HCT116 (cell line): ENCODE measurements around the gene UBE2V1. TPM values are rescaled to one million over a fixed set of nuclear protein-coding genes. Genes with fewer than 3 reads are reported as not detected.

Experiments used
- ATAC-seq: fragments of 200-7000 bp; cut with Tn5 transposase; 2 replicates; pipeline ENCODE4 v1.9.1; 2020; ENCODE audit warnings: mild to moderate bottlenecking, moderate library complexity
- BruUV-seq: library from RNA; stranded (reverse); fragments of 400-500 nt; replicated peaks from 2 replicates; lab custom pipeline; 2021; lab: Mats Ljungman, UMichigan
- CTCF ChIA-PET: fragments of 300-600 bp; sonication (Branson Sonifier 250); formaldehyde crosslinking; loops from one replicate; lab custom pipeline; 2021; ENCODE audit warnings: antibody characterized with exemption; lab: Charles Lee
- POLR2A ChIA-PET: fragments of 300-600, 350-600 bp; sonication (Branson Sonifier 250); formaldehyde crosslinking; loops from one replicate; lab custom pipeline; 2021; ENCODE audit warnings: antibody characterized with exemption; lab: Charles Lee
- RAD21 ChIA-PET, 2 experiments: fragments of 300-600 bp; sonication (Branson Sonifier 250); formaldehyde crosslinking; loops; one replicate each; lab custom pipeline; 2023; ENCODE audit warnings: low total read pairs in 2 of 2; ENCODE audit not compliant: uncharacterized antibody in 2 of 2, unreplicated experiment in 2 of 2, low non-redundant PET in 1 of 2; lab: Charles Lee
- DNase-seq: peaks from one replicate; pipeline ENCODE4 v3.0.0-alpha.2; 2010; ENCODE audit warnings: low read depth, low spot score
- H2AFZ ChIP-seq: fragments of 200-600 bp; shearing (Covaris generic), sonication (generic); 2 replicates; pipeline ENCODE4 v1.6.1; 2017; ENCODE audit warnings: low read depth, mixed run types, mixed read lengths, antibody characterized with exemption, low read length; ENCODE audit not compliant: poor library complexity, severe bottlenecking
- H3K27ac ChIP-seq: 2 replicates; pipeline ENCODE4 v1.5.1; 2012; ENCODE audit warnings: low read depth, low read length
- H3K27me3 ChIP-seq: fragments of 200-600 bp; sonication (generic); 2 replicates; pipeline ENCODE4 v1.6.1; 2016; ENCODE audit warnings: mixed run types, low read length, mixed read lengths; ENCODE audit not compliant: insufficient read depth
- H3K36me3 ChIP-seq, 2 experiments: fragments of 200-500 bp in 1 of 2; fragments of 200-600 bp in 1 of 2; sonication (Bioruptor generic) in 1 of 2; sonication (generic) in 1 of 2; 2 replicates each; pipeline versions ENCODE4 v1.5.1 to v1.6.1; 2014 to 2016; ENCODE audit warnings: low read length in 2 of 2, inconsistent platforms in 1 of 2, mixed read lengths in 1 of 2, mixed run types in 1 of 2; ENCODE audit not compliant: insufficient read depth in 2 of 2, control insufficient read depth in 1 of 2
- H3K4me1 ChIP-seq, 2 experiments: fragments of 200-600 bp in 1 of 2; sonication (generic) in 1 of 2; 2 replicates each; pipeline versions ENCODE4 v1.5.1 to v1.6.1; 2012 to 2017; ENCODE audit warnings: low read length in 2 of 2, inconsistent platforms in 1 of 2, mild to moderate bottlenecking in 1 of 2, mixed read lengths in 1 of 2, mixed run types in 1 of 2, moderate library complexity in 1 of 2; ENCODE audit not compliant: insufficient read depth in 2 of 2, control insufficient read depth in 1 of 2
- H3K4me2 ChIP-seq: fragments of 200-600 bp; sonication (generic); 2 replicates; pipeline ENCODE4 v1.6.1; 2017; ENCODE audit warnings: mixed run types, low read length, mixed read lengths
- H3K4me3 ChIP-seq, 2 experiments: fragments of 200-600 bp in 1 of 2; sonication (generic) in 1 of 2; replicated peaks in 1 of 2; 2 replicates each; pipeline ENCODE4 v1.5.1; 2011 to 2016; ENCODE audit warnings: low read length in 2 of 2, control low read depth in 1 of 2, low read depth in 1 of 2, mild to moderate bottlenecking in 1 of 2, mixed read lengths in 1 of 2, mixed run types in 1 of 2
- H3K79me2 ChIP-seq: fragments of 200-600 bp; sonication (generic); 2 replicates; pipeline ENCODE4 v1.6.1; 2017; ENCODE audit warnings: mild to moderate bottlenecking, mixed run types, low read length, moderate library complexity, mixed read lengths; ENCODE audit not compliant: insufficient read depth
- H3K9ac ChIP-seq: fragments of 200-600 bp; sonication (generic); 2 replicates; pipeline ENCODE4 v1.6.1; 2016; ENCODE audit warnings: low read length, mixed read lengths
- H3K9me2 ChIP-seq: fragments of 200-600 bp; sonication (generic), shearing (Covaris generic); 2 replicates; pipeline ENCODE4 v1.6.1; 2017; ENCODE audit warnings: mixed run types, mild to moderate bottlenecking, moderate library complexity; ENCODE audit not compliant: insufficient read depth
- H3K9me3 ChIP-seq, 2 experiments: fragments of 200-500 bp in 1 of 2; fragments of 200-600 bp in 1 of 2; sonication (Bioruptor generic) in 1 of 2; sonication (generic) in 1 of 2; 2 replicates each; pipeline ENCODE4 v1.6.1; 2014 to 2017; ENCODE audit warnings: low read length in 2 of 2, mixed read lengths in 2 of 2, inconsistent platforms in 1 of 2, low read depth in 1 of 2, mild to moderate bottlenecking in 1 of 2, mixed run types in 1 of 2, moderate library complexity in 1 of 2; ENCODE audit not compliant: control insufficient read depth in 1 of 2, insufficient read depth in 1 of 2
- H4K20me1 ChIP-seq: fragments of 200-600 bp; sonication (generic), shearing (Covaris generic); 2 replicates; pipeline ENCODE4 v1.6.1; 2017; ENCODE audit warnings: mixed run types, mild to moderate bottlenecking, moderate library complexity; ENCODE audit not compliant: insufficient read depth
- EGR1 ChIP-seq: IDR thresholded peaks from 2 replicates; pipeline ENCODE4 v1.6.1; 2012; ENCODE audit warnings: low read depth
- ELF1 ChIP-seq: IDR thresholded peaks from 2 replicates; pipeline ENCODE4 v1.6.1; 2012; ENCODE audit warnings: low read depth, borderline replicate concordance
- EZH2 ChIP-seq: fragments of 200-600 bp; sonication (generic); IDR thresholded peaks from 2 replicates; pipeline ENCODE4 v1.6.1; 2017; ENCODE audit warnings: antibody characterized with exemption, mixed run types
- FOSL1 ChIP-seq: IDR thresholded peaks from 2 replicates; pipeline ENCODE4 v1.6.1; 2012; ENCODE audit warnings: low read depth
- JUND ChIP-seq: IDR thresholded peaks from 2 replicates; pipeline ENCODE4 v1.6.1; 2012
- POLR2A ChIP-seq: IDR thresholded peaks from 2 replicates; pipeline ENCODE4 v1.7.0; 2011; ENCODE audit warnings: borderline replicate concordance; ENCODE audit not compliant: insufficient read depth, insufficient read length; ENCODE audit errors: extremely low read depth
- RAD21 ChIP-seq: IDR thresholded peaks from 2 replicates; pipeline ENCODE4 v1.6.1; 2012; ENCODE audit warnings: low read depth, mild to moderate bottlenecking
- SIN3A ChIP-seq: IDR thresholded peaks from 2 replicates; pipeline ENCODE4 v1.6.1; 2012; ENCODE audit warnings: low read depth
- SP1 ChIP-seq: IDR thresholded peaks from 2 replicates; pipeline ENCODE4 v1.6.1; 2012; ENCODE audit warnings: low read depth
- SRF ChIP-seq: IDR thresholded peaks from 2 replicates; pipeline ENCODE4 v1.6.1; 2012; ENCODE audit warnings: low read depth
- TCF7L2 ChIP-seq: IDR thresholded peaks from 2 replicates; pipeline ENCODE4 v1.7.0; 2011; ENCODE audit warnings: borderline replicate concordance, inconsistent platforms; ENCODE audit not compliant: insufficient read depth, insufficient read length; ENCODE audit errors: extremely low read depth
- YY1 ChIP-seq: IDR thresholded peaks from 2 replicates; pipeline ENCODE4 v1.6.1; 2011; ENCODE audit warnings: low read length, low read depth, moderate library complexity, mild to moderate bottlenecking; ENCODE audit not compliant: insufficient replicate concordance; ENCODE audit errors: extremely low read depth
- ZFX ChIP-seq: fragments of 450-650 bp; IDR thresholded peaks from 2 replicates; pipeline ENCODE4 v1.6.1; 2017
- ZNF274 ChIP-seq: fragments of 200-500 bp; sonication (Bioruptor generic); IDR thresholded peaks from 2 replicates; pipeline ENCODE4 v1.6.1; 2014; ENCODE audit warnings: mild to moderate bottlenecking, low read depth, low read length, inconsistent platforms
- intact Hi-C: fragments of 100-400 bp; cut with micrococcal nuclease; formaldehyde crosslinking; loops from 2 replicates; pipeline ENCODE4 v1.10.0; 2022
- total RNA-seq: library from RNA; stranded (reverse); gene quantifications from one replicate; pipeline ENCODE4 v1.2.1, GENCODE V29; 2021; ENCODE audit not compliant: unreplicated experiment
- TF ChIP-seq, protein P1 (sequence below): IDR thresholded peaks from 2 replicates; pipeline ENCODE4 v1.6.1; 2012
- TF ChIP-seq, protein P2 (sequence below): IDR thresholded peaks from 2 replicates; pipeline ENCODE4 v1.6.1; 2012
- TF ChIP-seq, protein P3 (sequence below): IDR thresholded peaks from 2 replicates; pipeline ENCODE4 v1.6.1; 2011; ENCODE audit warnings: mild to moderate bottlenecking, low read length, moderate library complexity; ENCODE audit not compliant: insufficient replicate concordance; ENCODE audit errors: extremely low read depth
- TF ChIP-seq, protein P4 (sequence below), 3 experiments: fragments of 200-600 bp in 1 of 3; sonication (generic) in 1 of 3; IDR thresholded peaks in 2 of 3; conservative IDR thresholded peaks in 1 of 3; 2 replicates each; pipeline ENCODE4 v1.5.1; 2012 to 2017; ENCODE audit warnings: low read depth in 2 of 3, low read length in 2 of 3, antibody characterized with exemption in 1 of 3, borderline replicate concordance in 1 of 3, control low read depth in 1 of 3, mild to moderate bottlenecking in 1 of 3, mixed read lengths in 1 of 3, mixed run types in 1 of 3, moderate library complexity in 1 of 3; ENCODE audit not compliant: insufficient read depth in 1 of 3

UBE2V1 gene
- total RNA-seq, 1 experiment from 2014 or later, result 114 TPM

DNA sequence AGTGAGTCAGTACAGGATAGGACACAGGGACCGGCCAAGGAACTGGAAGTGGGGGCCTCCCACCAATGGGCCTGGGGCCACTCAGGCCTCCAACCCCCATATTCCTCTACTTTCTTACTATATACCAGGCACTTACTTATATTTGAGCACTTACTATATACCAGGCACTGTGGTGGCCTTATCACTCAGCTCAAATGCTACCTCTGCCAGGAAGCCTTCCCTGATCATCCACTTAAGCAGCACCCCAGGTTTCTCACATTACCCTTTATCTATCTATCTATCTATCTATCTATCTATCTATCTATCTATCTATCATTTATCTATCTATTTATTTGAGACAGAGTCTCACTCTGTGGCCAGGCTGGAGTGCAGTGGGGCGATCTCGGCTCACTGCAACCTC lies 12.3 kb upstream of the UBE2V1 start:
- Histone ChIP-seq H4K20me1 (no peaks in the 10 kb centered on the region), H2AFZ (no peak overlapping the region), H3K9ac (no peak overlapping the region), H3K9me2 (no peaks in the 10 kb centered on the region), H3K36me3 (peaks cover 30 to 45% of the 10 kb centered on the region in 2 experiments; a peak in 3 of 4 replicates), H3K4me3 (no peak overlapping the region), H3K79me2 (peaks cover 11% of the 10 kb centered on the region; the same call in 1 of the 2 replicates), H3K4me2 (no peak overlapping the region), H3K27me3 (no peaks in the 10 kb centered on the region), H3K4me1 (peaks cover 3 to 18% of the 10 kb centered on the region in 2 experiments), H3K9me3 (no peaks in the 10 kb centered on the region), H3K27ac (no peak overlapping the region)
- CTCF ChIA-PET, result no interaction called here
- POLR2A ChIA-PET, result no interaction called here
- no TSS peak for BruUV-seq
- TF ChIP-seq ZNF274 (no peak), TCF7L2 (no peak), EGR1 (no peak), SRF (no peak), YY1 (no peak)
- TF ChIP-seq, protein P1, sequence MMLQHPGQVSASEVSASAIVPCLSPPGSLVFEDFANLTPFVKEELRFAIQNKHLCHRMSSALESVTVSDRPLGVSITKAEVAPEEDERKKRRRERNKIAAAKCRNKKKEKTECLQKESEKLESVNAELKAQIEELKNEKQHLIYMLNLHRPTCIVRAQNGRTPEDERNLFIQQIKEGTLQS, result no peak
- intact Hi-C loops, result no loop called here
- ATAC-seq (no peak), DNase-seq (no peak)
- RAD21 ChIA-PET, result no interaction called here

DNA sequence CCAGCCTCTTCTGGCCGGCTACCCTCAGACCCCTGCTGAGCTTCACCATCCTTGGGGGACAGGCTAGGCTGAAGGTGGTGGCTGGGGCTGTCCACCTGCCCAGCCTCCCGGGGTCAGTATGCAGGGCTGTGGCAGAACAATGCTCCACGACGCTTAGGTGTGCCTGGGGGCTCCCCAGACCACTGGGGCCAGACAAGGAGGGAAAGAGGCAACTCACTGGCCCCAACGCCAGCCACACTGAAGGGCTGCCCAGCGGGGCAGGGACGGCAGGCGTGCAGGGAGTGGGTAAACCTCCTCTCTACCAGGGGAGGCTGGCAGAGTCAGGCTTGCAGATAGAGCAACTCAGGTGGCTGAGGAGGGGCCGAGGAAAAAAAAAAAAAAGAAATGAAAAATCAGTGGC lies 11.5 kb upstream of the UBE2V1 start:
- no peak overlapping the region for H2AFZ ChIP-seq
- ChIA-PET CTCF (no interaction called here), RAD21 (no interaction called here), POLR2A (no interaction called here)
- H3K4me3 ChIP-seq, result no peak overlapping the region
- H3K36me3 ChIP-seq, result peaks cover 27 to 37% of the 10 kb centered on the region in 2 experiments; a peak in 3 of 4 replicates
- BruUV-seq, result no TSS peak
- H3K27ac ChIP-seq, result no peak overlapping the region
- DNase-seq (no peak), ATAC-seq (no peak)
- H4K20me1 ChIP-seq, result no peaks in the 10 kb centered on the region
- H3K4me2 ChIP-seq, result no peak overlapping the region
- peaks cover 3 to 18% of the 10 kb centered on the region in 2 experiments for H3K4me1 ChIP-seq
- H3K9me2 ChIP-seq, result no peaks in the 10 kb centered on the region
- H3K79me2 ChIP-seq, result peaks cover 3% of the 10 kb centered on the region; the same call in 1 of the 2 replicates
- H3K9me3 ChIP-seq, result no peaks in the 10 kb centered on the region
- no peaks in the 10 kb centered on the region for H3K27me3 ChIP-seq
- intact Hi-C loops, result loop anchor here (5.0 kb wide), 1 partner anchor 338 kb away; no protein-coding TSS in a partner anchor
- H3K9ac ChIP-seq, result no peak overlapping the region
- TF ChIP-seq JUND (no peak), YY1 (no peak), RAD21 (no peak), EZH2 (no peak), ELF1 (no peak), POLR2A (no peak), ZNF274 (no peak), FOSL1 (no peak), SP1 (no peak), TCF7L2 (no peak), ZFX (no peak), SIN3A (no peak)
- TF ChIP-seq, protein P2, sequence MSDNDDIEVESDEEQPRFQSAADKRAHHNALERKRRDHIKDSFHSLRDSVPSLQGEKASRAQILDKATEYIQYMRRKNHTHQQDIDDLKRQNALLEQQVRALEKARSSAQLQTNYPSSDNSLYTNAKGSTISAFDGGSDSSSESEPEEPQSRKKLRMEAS, result no peak
- TF ChIP-seq, protein P3, sequence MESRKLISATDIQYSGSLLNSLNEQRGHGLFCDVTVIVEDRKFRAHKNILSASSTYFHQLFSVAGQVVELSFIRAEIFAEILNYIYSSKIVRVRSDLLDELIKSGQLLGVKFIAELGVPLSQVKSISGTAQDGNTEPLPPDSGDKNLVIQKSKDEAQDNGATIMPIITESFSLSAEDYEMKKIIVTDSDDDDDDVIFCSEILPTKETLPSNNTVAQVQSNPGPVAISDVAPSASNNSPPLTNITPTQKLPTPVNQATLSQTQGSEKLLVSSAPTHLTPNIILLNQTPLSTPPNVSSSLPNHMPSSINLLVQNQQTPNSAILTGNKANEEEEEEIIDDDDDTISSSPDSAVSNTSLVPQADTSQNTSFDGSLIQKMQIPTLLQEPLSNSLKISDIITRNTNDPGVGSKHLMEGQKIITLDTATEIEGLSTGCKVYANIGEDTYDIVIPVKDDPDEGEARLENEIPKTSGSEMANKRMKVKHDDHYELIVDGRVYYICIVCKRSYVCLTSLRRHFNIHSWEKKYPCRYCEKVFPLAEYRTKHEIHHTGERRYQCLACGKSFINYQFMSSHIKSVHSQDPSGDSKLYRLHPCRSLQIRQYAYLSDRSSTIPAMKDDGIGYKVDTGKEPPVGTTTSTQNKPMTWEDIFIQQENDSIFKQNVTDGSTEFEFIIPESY, result no peak
- TF ChIP-seq, protein P4, sequence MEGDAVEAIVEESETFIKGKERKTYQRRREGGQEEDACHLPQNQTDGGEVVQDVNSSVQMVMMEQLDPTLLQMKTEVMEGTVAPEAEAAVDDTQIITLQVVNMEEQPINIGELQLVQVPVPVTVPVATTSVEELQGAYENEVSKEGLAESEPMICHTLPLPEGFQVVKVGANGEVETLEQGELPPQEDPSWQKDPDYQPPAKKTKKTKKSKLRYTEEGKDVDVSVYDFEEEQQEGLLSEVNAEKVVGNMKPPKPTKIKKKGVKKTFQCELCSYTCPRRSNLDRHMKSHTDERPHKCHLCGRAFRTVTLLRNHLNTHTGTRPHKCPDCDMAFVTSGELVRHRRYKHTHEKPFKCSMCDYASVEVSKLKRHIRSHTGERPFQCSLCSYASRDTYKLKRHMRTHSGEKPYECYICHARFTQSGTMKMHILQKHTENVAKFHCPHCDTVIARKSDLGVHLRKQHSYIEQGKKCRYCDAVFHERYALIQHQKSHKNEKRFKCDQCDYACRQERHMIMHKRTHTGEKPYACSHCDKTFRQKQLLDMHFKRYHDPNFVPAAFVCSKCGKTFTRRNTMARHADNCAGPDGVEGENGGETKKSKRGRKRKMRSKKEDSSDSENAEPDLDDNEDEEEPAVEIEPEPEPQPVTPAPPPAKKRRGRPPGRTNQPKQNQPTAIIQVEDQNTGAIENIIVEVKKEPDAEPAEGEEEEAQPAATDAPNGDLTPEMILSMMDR (IDR thresholded peaks at IDR 0.05 in 2 of 3, conservative IDR thresholded peaks at IDR 0.05 in 1 of 3; ENCODE audit: borderline replicate concordance in 1 of 3, insufficient read depth in 1 of 3, low read depth in 2 of 3, low read length in 2 of 3), result no peak
